Measurements from ENCODE around the gene MRPL32. TPM values are rescaled to one million over a fixed set of nuclear protein-coding genes. Genes with fewer than 3 reads are reported as not detected.

MRPL32 gene
- total RNA-seq, 1 donor from 2014 or later: 71.2 TPM

- H3K27ac Mint-ChIP-seq (ENCODE audit: unreplicated experiment): peak overlapping the region; percentile 62
- no peak for FAIRE-seq
Measured at GRCh38 chr7:42934291-42934690, 2.1 kb downstream of the MRPL32 start.

GRCh38 chr7:42935861-42936260 lies 3.7 kb downstream of the MRPL32 start:
- no peaks in the 10 kb centered on the region for H3K9me3 ChIP-seq (ENCODE audit: insufficient read depth, low read depth, low read length)
- H3K27ac ChIP-seq (ENCODE audit: low read depth, low read length): no peak overlapping the region
- H3K4me2 ChIP-seq (ENCODE audit: low read length): no peak overlapping the region
- H3K36me3 ChIP-seq (ENCODE audit: insufficient read depth, low read length): peaks cover 27% of the 10 kb centered on the region
- no peak overlapping the region for H3K4me3 ChIP-seq (ENCODE audit: insufficient read depth, low read depth, low read length)
- H3K27me3 Mint-ChIP-seq (ENCODE audit: low read depth, unreplicated experiment): no peaks in the 10 kb centered on the region
- H3K9ac ChIP-seq (ENCODE audit: low read length): no peak overlapping the region
- TF ChIP-seq EZH2 (IDR thresholded peaks at IDR 0.05; ENCODE audit: insufficient read depth, low read length): no peak
- TF ChIP-seq CTCF (IDR thresholded peaks at IDR 0.05; ENCODE audit: insufficient read depth, low read depth, low read length): no peak
- H3K27ac Mint-ChIP-seq (ENCODE audit: unreplicated experiment): no peak overlapping the region
- H3K9me3 Mint-ChIP-seq (ENCODE audit: unreplicated experiment): no peaks in the 10 kb centered on the region
- H3K79me2 ChIP-seq (ENCODE audit: insufficient read depth, low read length): peaks cover 53% of the 10 kb centered on the region
- H3K4me3 Mint-ChIP-seq (ENCODE audit: unreplicated experiment): no peak overlapping the region
- H4K20me1 ChIP-seq (ENCODE audit: insufficient read depth, low read length): peaks cover 30% of the 10 kb centered on the region
- no peak for FAIRE-seq
- no peaks in the 10 kb centered on the region for H3K27me3 ChIP-seq (ENCODE audit: insufficient read depth, low read length)
- peaks cover 2% of the 10 kb centered on the region for H3K36me3 Mint-ChIP-seq (ENCODE audit: low read depth, unreplicated experiment)
- H3K4me1 ChIP-seq (ENCODE audit: insufficient read depth, low read length): peaks cover 8% of the 10 kb centered on the region
- H3K4me1 Mint-ChIP-seq (ENCODE audit: low read depth, unreplicated experiment): peaks cover 2% of the 10 kb centered on the region
- H2AFZ ChIP-seq (ENCODE audit: low read depth, low read length): no peak overlapping the region
- no peak for DNase-seq (ENCODE audit: low read depth)

More at GRCh38 chr7:42934291-42934690, 2.1 kb downstream of the MRPL32 start:
- Histone ChIP-seq H4K20me1 (ENCODE audit: insufficient read depth, low read length) (peaks cover 45% of the 10 kb centered on the region), H3K4me1 (ENCODE audit: insufficient read depth, low read length) (peaks cover 8% of the 10 kb centered on the region), H3K27ac (ENCODE audit: low read depth, low read length) (no peak overlapping the region), H3K27me3 (ENCODE audit: insufficient read depth, low read length) (no peaks in the 10 kb centered on the region), H3K79me2 (ENCODE audit: insufficient read depth, low read length) (peaks cover 68% of the 10 kb centered on the region), H3K36me3 (ENCODE audit: insufficient read depth, low read length) (peaks cover 27% of the 10 kb centered on the region), H3K4me2 (ENCODE audit: low read length) (peak overlapping the region; percentile 87), H2AFZ (ENCODE audit: low read depth, low read length) (no peak overlapping the region), H3K9me3 (ENCODE audit: insufficient read depth, low read depth, low read length) (no peaks in the 10 kb centered on the region), H3K9ac (ENCODE audit: low read length) (no peak overlapping the region), H3K4me3 (ENCODE audit: insufficient read depth, low read depth, low read length) (no peak overlapping the region)
- Mint-ChIP-seq H3K9me3 (ENCODE audit: unreplicated experiment) (no peaks in the 10 kb centered on the region), H3K4me1 (ENCODE audit: low read depth, unreplicated experiment) (peaks cover 9% of the 10 kb centered on the region), H3K4me3 (ENCODE audit: unreplicated experiment) (peak overlapping the region; percentile 100), H3K27me3 (ENCODE audit: low read depth, unreplicated experiment) (no peaks in the 10 kb centered on the region), H3K36me3 (ENCODE audit: low read depth, unreplicated experiment) (peaks cover 2% of the 10 kb centered on the region)
- TF ChIP-seq EZH2 (IDR thresholded peaks at IDR 0.05; ENCODE audit: insufficient read depth, low read length) (no peak), CTCF (IDR thresholded peaks at IDR 0.05; ENCODE audit: insufficient read depth, low read depth, low read length) (no peak)
- DNase-seq (ENCODE audit: low read depth): no peak

- Histone ChIP-seq H3K4me1 (ENCODE audit: insufficient read depth, low read length) (no peaks in the 10 kb centered on the region), H3K27ac (ENCODE audit: low read depth, low read length) (no peak overlapping the region), H3K9me3 (ENCODE audit: insufficient read depth, low read depth, low read length) (no peaks in the 10 kb centered on the region), H3K79me2 (ENCODE audit: insufficient read depth, low read length) (peaks cover 17% of the 10 kb centered on the region), H3K4me2 (ENCODE audit: low read length) (no peak overlapping the region), H3K4me3 (ENCODE audit: insufficient read depth, low read depth, low read length) (no peak overlapping the region), H2AFZ (ENCODE audit: low read depth, low read length) (no peak overlapping the region), H4K20me1 (ENCODE audit: insufficient read depth, low read length) (peaks cover 9% of the 10 kb centered on the region), H3K27me3 (ENCODE audit: insufficient read depth, low read length) (no peaks in the 10 kb centered on the region), H3K36me3 (ENCODE audit: insufficient read depth, low read length) (peaks cover 27% of the 10 kb centered on the region), H3K9ac (ENCODE audit: low read length) (no peak overlapping the region)
- no peak overlapping the region for H3K4me3 Mint-ChIP-seq (ENCODE audit: unreplicated experiment)
- peaks cover 4% of the 10 kb centered on the region for H3K4me1 Mint-ChIP-seq (ENCODE audit: low read depth, unreplicated experiment)
- no peaks in the 10 kb centered on the region for H3K27me3 Mint-ChIP-seq (ENCODE audit: low read depth, unreplicated experiment)
- DNase-seq (ENCODE audit: low read depth) (no peak), FAIRE-seq (no peak)
- H3K9me3 Mint-ChIP-seq (ENCODE audit: unreplicated experiment): no peaks in the 10 kb centered on the region
- H3K36me3 Mint-ChIP-seq (ENCODE audit: low read depth, unreplicated experiment): peaks cover 2% of the 10 kb centered on the region
- TF ChIP-seq CTCF (IDR thresholded peaks at IDR 0.05; ENCODE audit: insufficient read depth, low read depth, low read length) (no peak), EZH2 (IDR thresholded peaks at IDR 0.05; ENCODE audit: insufficient read depth, low read length) (no peak)
- H3K27ac Mint-ChIP-seq (ENCODE audit: unreplicated experiment): no peak overlapping the region
Measured at GRCh38 chr7:42939457-42940240, 7.5 kb downstream of the MRPL32 start.

All from astrocyte (in vitro differentiated cells and primary cell).